GM21515 (cell line): ENCODE results near the gene TMEM255B.

Experiments used
- ATAC-seq: cut with Tn5 transposase; IDR thresholded peaks from one replicate; pipeline ENCODE4 v1.9.1; 2021; ENCODE audit not compliant: unreplicated experiment

The TMEM255B gene

GRCh38 chr13:113802090-113802531, 43.1 kb downstream of the TMEM255B start:
- ATAC-seq: no peak

- no peak for ATAC-seq
These were observed 43.7 kb downstream of the TMEM255B start for GRCh38 chr13:113802761-113803160.

DNA sequence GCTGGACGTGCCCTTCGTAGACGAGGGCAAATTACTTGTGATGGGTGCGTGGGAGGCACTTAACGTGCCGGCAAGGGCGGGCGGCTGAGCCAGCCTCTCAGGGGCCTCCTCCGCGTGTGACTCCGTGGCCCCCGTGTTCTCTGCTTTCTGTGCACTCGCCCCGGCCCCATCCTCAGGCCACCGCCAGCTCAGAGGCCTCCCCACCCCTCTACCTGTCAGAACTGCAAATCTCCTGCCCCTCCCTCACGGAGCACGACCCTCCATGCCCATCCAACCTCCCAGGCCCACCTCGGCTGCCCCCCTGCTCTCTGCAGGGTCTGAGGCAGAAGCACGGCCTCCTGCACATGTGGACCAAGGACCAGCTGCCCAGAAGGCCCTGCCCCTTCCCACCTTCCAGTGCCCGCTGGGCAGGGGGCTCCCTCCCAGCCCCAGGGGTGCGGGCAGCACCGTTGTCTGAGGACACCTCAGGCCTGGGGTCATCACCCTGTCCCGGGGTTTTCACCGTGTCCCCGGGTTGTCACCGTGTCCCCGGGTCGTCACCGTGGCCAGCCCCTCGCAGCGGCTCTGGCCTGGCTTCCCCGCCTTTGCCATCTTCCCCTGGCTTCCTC, 44.5 kb downstream of the TMEM255B start:
- no peak for ATAC-seq

GRCh38 chr13:113804017-113804702, 45.1 kb downstream of the TMEM255B start:
- no peak for ATAC-seq

- no peak for ATAC-seq
These were observed 45.8 kb downstream of the TMEM255B start for GRCh38 chr13:113804703-113805430.

- ATAC-seq: no peak
These were observed 46.5 kb downstream of the TMEM255B start for GRCh38 chr13:113805431-113806103.

DNA sequence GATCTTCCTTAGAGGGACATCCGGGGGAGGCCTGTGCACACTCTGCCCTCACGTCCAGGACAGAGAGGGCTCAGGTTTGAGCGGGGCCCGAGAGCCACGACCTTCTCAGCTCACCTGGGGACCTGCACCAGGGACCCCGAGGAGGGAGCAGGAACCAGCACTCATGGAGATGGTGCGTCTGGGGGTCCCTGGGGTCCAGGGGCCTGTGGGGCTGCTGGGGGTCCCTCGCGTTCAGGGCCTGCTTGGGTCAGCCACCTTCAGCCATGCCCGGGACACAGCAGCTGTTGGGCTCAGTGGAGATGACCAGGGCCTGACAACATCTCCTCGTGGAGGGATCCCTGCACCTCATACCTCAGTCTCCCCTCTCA, 47.1 kb downstream of the TMEM255B start:
- no peak for ATAC-seq

DNA sequence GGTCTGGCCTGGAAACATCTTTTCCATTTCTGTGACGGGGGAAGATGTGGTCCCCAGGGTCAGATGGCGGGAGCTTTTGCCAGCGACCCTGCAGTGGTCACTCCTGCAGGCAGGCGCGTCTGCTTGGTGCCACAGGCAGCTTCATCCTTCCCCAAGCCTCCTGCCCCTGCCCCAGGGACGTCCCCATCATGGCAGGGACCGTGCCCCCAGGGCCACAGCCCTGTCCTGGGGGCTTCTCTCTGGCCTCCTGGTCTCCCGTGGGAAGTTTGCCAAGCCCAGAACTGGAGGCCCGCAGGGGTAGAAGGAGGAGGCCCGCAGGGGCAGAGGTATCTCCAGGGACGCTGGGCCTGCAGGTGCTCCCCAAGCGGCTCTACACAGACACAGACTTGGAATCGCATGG, 47.5 kb downstream of the TMEM255B start:
- ATAC-seq: no peak

- ATAC-seq: no peak
These were observed 49.2 kb downstream of the TMEM255B start for GRCh38 chr13:113808058-113808834.

GRCh38 chr13:113809934-113810333, 50.9 kb downstream of the TMEM255B start:
- no peak for ATAC-seq

GRCh38 chr13:113810640-113811039, 51.6 kb downstream of the TMEM255B start:
- no peak for ATAC-seq

DNA sequence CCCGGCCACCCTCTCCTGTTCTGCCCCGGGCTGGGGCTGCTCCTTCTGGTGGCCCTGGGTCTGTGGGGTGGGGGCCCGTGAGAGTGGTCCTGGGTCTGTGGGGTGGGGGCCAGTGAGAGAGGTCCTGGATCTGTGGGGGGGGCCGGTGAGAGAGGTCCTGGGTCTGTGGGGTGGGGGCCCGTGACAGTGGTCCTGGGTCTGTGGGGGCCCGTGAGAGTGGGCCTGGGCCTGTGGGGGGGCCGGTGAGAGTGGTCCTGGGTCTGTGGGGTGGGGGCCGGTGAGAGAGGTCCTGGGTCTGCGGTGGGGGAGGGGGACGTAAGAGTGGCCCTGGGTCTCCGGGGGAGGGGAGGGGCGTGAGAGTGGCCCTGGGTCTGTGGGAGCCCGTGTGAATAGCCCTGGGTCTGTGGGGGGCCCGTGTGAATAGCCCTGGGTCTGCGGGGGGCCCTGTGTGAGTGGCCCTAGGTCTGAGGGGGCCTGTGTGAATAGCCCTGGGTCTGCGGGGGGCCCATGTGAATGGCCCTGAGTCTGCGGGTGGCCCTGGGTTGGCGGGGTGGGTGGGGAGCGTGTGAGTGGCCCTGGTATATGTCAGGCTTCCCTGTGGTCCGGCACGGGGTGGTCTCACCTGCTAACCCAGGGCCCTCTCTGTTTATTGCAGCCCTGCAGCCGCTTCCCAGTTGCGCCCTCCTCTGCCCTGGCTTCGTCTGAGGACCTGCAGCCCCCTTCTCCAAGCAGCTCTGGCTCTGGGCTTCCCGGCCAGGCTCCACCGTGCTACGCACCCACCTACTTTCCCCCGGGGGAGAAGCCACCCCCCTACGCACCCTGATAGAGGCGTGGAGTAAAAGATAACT, 52.3 kb downstream of the TMEM255B start:
- ATAC-seq: no peak

- no peak for ATAC-seq
These were observed 53.4 kb downstream of the TMEM255B start for GRCh38 chr13:113812178-113813040.

GRCh38 chr13:113813070-113813748, 54.2 kb downstream of the TMEM255B start:
- no peak for ATAC-seq

DNA sequence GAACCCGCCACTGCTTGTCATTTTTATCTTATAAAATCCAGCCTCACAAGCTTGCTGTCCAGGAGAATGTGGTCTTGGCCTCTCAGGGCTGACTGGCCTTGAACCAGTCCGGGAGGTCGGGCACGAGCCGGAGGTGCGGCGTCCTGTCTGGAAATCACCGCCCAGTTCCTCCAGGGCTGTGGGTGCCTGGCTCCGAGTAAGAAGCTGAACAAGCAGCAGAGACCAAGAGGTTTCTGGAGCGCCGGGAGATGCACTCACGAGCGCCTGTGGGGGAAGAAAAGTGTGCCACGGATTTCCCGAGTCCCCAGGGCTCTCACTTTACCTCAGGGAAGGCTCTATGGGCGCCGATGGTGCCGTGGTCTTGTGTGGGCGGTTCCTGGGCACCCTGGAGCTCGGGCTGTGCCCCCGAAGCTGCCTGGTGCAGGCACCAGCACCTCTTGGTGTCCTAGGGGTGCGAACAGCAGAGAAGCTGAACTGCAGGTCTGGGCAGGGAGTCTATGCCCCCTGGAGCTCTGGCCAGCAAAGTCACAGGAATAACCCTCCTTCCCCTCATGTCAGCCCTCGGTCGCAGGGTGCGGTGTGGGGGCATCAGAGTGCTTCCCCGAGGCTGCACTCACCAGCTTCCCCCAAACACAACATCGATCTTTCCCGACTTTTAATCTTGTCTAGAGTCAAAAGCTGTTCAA, 54.9 kb downstream of the TMEM255B start:
- no peak for ATAC-seq

DNA sequence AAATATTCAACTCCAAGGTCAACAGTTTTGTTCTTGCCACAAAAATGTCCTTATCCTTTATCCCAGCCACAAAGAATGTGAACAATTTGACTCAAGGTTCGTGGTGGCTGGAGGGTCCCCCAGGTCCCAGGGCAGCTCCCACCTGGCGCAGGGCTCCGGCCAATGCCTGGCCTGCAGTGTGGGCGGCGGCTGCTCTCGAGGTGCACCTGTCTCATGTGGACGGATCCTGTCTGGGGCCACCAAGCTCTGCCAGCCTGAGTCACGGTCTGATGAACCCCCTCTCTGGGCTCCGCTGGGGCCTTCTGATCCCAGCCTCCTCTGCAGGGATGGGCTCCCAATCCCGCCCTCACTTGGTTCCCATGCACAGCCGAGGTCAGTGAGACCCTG, 55.4 kb downstream of the TMEM255B start:
- no peak for ATAC-seq

GRCh38 chr13:113815151-113816058, 56.4 kb downstream of the TMEM255B start:
- ATAC-seq: no peak
